Gastroesophageal sphincter (tissue), 3 donors: ENCODE results near the gene TRUB2.

ENCODE experiments used
- CTCF ChIP-seq, 4 experiments: fragments of 200-600 bp in 2 of 4; fragments of 450-650 bp in 2 of 4; sonication (generic) in 1 of 4; IDR thresholded peaks; one replicate each; pipeline ENCODE4 v1.5.1; 2017 to 2019; ENCODE audit warnings: antibody characterized with exemption in 4 of 4, mild to moderate bottlenecking in 2 of 4, moderate library complexity in 2 of 4
- EP300 ChIP-seq: sonication (generic); formaldehyde crosslinking; IDR thresholded peaks from one replicate; pipeline ENCODE4 v1.6.1; 2017; ENCODE audit warnings: antibody characterized with exemption, mild to moderate bottlenecking
- POLR2A ChIP-seq, 2 donors: fragments of 450-650 bp; IDR thresholded peaks; one replicate each; pipeline ENCODE4 v1.6.1; 2017; ENCODE audit warnings: antibody characterized with exemption in 2 of 2, mild to moderate bottlenecking in 2 of 2, moderate library complexity in 1 of 2
- POLR2AphosphoS5 ChIP-seq: sonication (generic); formaldehyde crosslinking; IDR thresholded peaks from one replicate; pipeline ENCODE4 v1.6.1; 2017; ENCODE audit warnings: antibody characterized with exemption

- no peak for TF ChIP-seq CTCF (IDR thresholded peaks at IDR 0.05)
- no peak for TF ChIP-seq POLR2A (IDR thresholded peaks at IDR 0.05)
- TF ChIP-seq EP300 = no peak
- no peak for TF ChIP-seq POLR2AphosphoS5
Observed at GRCh38 chr9:128276574-128277270, 45.5 kb downstream of the TRUB2 start.
